Endometrial microvascular endothelial cells (primary cell): ENCODE data around the gene SELENON. TPM values are rescaled to one million over a fixed set of nuclear protein-coding genes. Genes with fewer than 3 reads are reported as not detected.

Experiments
- in situ Hi-C: cut with HindIII; loops from 2 replicates; pipeline ENCODE4 v1.10.0; 2017; ENCODE audit warnings: low sequenced_read_pairs, low pct_unique_long_range_greater_than_20kb; ENCODE audit errors: inconsistent ontology term
- total RNA-seq: library from RNA; depleted of rRNA; stranded (reverse); fragments of >200 nt; gene quantifications from one replicate; pipeline ENCODE4 v1.2.3, GENCODE V29; 2015; ENCODE audit errors: inconsistent ontology term

SELENON gene
- total RNA-seq, 1 donor from 2014 or later = 87.4 TPM

DNA sequence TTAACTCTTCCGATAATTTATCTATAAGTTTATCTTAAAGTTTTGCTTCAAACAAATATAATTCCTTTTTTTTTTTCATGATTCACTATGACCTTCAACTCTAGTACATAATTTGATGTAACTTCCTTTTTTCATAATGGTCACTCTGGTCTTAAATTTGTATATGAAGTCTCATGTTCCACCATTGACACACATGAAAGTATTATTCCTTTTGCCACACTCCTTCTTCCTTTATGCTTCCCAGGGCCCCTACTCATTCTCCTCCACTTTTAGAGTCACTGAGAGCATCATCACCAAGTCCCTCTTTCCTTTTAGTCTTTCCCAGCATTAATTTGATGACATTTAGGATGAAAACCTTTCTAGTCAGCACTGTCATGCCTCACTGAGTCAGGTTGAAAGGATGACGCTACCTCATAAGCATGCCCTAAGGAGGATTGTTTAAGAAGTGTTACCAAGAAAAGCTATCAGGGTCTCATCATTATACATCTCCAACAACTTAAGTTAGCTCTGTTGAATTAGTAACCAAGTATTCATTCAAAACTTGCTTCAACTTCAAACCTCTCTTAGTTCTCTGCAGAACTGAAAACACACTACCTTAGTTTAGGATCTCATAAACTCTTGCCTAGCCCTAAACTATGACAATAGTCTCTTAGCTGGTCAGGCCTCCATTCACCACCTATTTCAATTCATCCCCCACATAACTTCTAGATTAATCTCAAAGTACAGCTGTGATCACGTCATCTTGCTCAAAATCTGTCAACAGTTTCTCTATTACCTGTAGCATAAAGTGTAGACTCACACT, 44.7 kb downstream of the SELENON start:
- in situ Hi-C loops = no loop called here

DNA sequence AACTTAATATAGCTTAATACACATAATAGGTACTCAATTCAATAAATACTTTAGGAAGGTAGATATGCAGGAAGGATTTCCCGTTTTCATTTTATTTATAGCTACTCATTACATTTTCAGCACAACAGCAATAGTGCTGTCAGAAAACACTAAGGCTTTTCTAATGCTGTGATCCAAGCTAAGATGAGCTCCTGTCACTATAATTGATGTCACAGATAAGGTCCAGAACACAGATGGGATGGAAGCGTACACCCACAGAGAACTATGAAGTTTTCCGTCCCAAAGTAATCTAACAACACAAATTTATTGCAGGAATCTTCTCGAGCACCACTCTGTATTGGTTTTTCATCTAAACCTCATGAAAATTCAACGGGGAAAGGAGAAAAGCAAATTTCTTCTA, 45.7 kb downstream of the SELENON start:
- in situ Hi-C loops = no loop called here

DNA sequence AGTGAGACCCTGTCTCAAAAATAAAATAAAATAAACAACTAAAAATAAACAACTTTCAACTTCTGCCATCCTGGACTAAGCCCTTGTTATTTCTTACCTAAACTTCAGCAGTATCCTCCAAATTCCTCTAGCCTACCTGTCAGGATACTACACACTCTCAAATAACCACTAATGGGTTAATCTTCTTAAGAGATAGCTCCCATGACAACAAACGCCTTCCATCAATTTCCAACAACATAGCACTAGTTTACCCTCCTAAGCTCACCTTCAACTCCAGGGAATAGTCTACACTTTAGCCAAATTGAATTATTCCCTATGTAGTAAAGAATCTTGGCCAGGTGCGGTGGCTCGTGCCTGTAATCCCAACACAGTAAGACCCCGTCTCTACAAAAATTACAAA, 47.9 kb downstream of the SELENON start:
- in situ Hi-C loops = no loop called here

DNA sequence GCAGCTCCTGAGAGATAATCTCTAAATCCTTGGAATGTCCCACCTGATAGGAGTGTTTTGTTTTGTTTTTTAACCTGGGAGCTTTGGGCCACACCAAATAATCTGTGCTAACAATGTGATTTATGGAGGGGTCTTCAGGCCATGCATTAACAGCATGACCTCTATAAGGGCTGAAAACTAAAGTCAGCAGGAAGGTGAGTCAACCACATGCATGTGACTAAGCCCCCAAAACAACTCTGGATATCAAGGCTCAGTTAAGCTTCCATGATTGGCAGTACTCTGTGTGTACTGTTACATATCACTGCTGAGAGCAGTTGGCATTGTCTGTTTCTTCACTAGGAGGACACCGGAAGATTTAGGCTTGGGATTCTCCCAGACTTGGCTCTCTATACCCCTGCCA, 48.5 kb downstream of the SELENON start:
- in situ Hi-C loops = no loop called here

DNA sequence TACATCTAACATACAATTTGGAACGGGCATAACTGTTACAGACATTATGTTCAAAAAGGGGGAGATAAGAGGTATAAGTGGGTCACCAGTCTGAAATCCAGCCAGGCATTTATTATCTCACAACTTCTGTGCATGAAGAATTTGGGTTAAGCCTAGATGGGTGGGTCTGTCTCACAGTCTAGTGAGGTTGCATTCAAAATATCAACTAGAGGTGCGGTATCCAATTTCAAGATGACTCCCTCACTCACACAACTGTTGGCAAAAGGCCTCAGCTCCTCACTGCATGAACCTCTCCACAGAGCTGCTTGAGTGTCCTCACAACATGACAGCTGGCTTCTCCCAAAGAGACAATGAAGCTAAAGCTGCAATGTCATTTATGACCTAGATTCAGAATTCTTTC, 54.6 kb downstream of the SELENON start:
- in situ Hi-C loops = no loop called here

DNA sequence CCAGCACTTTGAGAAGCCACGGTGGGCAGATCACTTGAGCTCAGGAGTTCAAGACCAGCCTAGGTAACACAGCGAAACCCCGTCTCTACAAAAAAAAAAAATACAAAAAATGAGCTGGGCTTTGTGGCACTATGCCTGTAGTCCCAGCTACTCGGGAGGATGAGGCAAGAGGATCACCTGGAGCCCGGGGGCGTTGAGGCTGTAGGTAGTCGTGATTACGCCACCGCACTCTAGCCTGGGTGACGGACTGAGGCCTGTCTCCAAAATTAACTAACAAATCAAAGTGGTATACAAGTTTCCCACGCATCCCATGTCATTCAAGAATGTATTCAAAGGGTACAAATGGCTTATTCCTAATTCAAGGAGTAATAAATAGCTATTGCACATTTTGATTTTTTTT, 56.9 kb downstream of the SELENON start:
- in situ Hi-C loops = no loop called here

DNA sequence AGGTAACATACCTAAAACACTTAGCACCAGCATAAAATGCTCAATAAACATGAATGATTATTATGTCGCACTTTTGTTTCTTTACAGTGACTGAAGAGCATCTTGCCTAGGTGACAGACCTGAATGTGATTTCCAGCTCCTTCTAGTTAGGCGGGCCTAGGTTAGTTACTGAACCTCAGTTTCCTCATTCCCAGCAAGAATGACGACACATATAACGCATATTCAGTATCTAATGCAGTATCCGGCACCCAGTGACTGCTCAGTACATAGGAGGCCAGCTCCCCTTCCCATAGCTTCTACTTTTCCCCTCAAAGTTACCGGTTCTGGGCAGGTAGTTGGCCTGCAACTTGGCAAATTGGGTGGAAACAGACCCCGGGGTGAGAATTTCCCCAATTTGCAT, 58.5 kb downstream of the SELENON start:
- in situ Hi-C loops = no loop called here

DNA sequence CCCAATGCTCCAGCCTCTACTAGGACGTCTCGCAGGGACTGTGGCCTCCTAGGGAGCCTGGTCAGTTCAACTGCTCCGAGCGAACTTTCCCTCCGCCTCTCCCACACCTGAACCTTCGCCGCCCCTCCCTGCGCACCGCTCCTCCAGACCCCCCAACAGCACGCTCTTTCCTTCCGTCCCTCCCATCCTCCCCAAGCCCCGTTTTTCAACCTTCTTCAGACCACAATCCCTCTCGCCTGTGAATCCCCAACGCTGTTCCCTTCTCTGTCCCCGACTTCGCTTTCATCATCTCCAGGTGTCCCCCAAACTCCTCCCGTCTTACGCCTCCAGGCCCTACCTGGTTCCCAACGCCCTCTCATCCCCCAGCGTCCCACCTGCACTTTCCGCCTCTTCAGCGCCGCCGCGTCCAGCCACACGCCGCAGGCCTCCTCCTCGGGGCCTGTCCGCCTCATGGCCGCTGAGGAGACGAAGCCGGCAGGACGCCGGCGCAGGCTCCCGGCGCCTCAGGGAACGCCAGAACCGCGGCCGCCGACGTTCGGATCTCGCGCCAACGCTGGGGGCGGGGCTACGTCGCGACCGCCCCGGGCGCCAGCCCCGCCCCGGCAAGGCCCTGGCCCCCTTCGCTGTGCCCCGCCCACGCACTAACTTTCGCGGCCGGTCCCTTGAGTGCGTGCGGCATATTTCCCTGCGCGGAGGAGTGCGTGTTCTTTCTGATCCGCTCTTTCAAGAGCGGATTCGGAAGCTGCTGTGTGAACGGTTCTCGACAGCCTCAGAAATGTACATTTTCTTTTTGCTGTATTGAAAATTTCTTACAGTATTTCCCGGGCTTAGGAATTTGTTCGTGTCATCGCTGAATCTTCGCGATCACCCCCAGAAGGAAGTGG, 59.2 kb downstream of the SELENON start, which contains the start of gene AUNIP:
TSS of gene AUNIP (minus strand) at position 552 of the 884 bp plus-strand sequence. CDS start at position 452, 100 bp downstream.
- in situ Hi-C loops = no loop called here

DNA sequence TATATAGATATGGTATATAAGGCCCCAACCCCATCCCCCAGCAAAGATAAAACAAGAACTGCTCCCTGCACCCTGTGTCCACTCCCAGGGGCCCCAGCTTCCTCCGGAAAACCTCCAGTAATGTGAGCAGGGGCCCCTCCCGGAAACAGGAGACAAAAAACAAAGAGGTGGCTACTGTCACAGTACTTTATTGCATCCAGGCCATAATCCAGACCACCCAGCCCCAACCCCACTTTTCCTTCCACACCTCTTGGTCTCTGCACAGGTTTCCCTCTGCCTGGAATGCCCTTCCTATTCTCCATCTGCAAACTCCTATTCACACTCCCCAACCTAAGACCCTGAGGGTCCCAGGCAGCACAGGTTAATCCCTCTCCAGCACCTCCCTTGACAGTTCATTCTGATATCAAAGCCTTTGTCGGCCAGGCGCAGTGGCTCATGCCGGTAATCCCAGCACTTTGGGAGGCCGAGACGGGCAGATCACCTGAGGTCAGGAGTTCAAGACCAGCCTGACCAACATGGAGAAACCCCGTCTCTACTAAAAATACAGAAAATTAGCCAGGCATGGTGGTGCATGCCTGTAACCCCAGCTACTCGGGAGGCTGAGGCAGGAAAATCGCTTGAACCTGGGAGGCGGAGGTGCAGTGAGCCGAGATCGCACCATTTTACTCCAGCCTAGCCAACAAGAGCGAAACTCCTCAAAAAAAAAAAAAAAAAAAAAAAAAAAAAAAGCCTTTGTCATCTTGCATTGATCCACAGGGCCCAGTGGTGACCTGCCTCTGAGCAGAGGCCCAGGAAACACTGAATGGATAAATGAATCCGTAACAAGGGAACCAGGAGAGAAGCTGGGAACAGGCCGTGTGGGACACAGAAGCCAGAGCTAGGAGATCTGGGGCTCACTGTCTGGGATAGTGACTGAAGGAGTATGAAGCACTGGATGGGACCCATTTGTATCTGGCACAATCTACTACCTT, 61.6 kb downstream of the SELENON start:
- in situ Hi-C loops = no loop called here

DNA sequence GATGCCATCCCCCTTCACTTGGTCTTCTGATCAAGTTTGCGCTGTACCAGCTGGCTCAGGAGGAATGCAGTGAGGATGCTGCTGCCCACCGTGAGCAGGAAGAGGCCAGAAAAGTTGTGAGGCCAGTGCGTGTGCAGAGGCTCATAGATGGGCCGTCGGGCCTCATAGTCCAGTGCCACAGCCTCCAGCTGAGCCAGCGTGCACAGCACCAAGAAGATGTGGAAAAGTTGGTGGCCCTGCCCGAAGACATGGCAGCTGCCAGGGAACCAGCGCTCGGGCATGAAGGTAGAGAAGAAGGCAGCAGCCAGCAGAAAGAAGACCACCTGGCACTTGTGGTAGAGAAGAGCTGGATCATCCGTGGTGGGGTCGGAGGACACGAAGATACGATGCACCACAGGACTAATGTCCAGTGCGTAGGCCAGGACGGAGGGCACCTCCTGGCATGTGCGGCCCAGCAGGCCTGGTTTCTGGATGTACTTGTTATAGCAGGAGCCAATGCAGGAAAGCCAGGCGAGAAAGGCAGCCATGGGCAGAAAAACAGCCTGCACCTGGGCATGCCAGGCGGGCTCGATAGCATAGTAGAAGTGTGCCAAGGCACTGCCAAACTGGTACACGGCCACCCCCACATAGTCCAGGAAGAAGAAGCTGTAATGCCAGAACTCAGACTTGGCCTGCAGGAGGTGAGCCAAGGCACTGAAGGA, 62.9 kb downstream of the SELENON start:
- in situ Hi-C loops = no loop called here

DNA sequence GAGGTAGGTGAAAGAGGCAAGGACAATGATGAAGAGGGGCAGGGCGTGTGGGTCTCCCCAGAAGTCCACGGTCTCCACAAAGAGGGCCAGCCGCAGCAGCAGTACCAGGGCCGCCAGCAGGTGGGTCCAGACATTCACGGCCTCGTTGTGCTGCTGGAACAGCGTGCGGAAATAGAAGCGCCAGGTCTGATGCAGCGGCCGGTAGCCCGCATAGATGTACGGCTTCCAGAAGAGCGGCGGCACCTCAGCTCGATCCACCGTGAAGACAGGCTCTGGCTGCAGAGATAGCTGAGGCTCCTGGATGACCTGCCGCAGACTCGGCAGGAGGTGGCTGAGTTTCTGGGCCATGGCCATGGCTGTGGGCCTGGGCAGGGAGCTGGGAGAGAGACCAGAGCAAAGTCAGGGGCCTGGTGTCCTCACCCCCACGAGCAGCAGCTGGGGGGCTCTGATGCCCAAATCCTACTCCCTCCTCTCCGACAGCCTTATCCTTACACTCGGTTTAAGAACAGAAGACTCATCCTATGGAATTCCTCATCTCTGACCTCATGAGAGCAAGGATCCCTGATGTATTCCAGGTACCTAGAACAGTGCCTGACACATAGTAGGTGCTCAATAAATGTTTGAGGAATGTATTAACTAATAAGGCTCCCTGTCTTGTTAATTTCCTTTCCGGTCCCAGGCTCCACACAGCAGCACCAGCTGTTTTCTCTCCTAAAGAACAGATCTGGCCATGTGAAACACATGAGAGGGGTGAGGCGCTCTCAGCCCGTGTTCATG, 63.7 kb downstream of the SELENON start:
- in situ Hi-C loops = no loop called here

DNA sequence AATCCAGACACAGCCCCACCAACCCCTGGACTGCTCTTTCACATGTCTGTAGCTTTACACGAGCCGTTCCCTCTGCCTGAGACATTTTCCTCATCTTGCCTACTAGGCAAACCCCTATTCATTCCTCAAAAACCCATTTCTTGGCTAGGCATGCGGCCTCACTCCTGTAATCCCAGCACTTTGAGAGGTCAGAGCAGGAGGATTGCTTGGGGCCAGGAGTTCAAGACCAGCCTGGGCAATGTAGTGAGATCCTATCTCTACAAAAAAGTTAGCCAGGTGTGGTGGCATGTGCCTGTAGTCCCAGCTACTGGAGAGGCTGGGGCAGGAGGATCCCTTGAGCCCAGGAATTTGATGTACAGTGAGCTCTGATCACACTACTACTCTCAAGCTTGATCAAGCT, 64.4 kb downstream of the SELENON start:
- in situ Hi-C loops = no loop called here

DNA sequence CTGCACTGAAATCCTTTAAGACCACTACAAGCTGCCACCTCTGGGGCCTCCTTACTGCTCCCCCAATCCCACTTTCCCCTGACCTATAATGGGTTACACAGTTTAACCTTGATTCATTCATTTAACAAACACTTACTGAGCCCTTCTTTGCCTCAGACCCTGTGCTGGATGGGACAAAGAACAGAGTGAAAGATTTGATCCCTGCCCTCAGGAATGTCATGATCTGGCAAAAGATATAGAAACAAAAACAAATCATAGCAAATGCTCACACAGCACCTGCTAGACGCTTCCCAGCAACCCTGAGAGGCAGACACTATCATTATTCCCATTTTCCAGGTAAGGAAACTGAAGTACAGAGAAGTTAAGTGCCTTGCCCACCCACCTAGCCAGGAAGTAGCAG, 66.3 kb downstream of the SELENON start:
- in situ Hi-C loops = no loop called here

DNA sequence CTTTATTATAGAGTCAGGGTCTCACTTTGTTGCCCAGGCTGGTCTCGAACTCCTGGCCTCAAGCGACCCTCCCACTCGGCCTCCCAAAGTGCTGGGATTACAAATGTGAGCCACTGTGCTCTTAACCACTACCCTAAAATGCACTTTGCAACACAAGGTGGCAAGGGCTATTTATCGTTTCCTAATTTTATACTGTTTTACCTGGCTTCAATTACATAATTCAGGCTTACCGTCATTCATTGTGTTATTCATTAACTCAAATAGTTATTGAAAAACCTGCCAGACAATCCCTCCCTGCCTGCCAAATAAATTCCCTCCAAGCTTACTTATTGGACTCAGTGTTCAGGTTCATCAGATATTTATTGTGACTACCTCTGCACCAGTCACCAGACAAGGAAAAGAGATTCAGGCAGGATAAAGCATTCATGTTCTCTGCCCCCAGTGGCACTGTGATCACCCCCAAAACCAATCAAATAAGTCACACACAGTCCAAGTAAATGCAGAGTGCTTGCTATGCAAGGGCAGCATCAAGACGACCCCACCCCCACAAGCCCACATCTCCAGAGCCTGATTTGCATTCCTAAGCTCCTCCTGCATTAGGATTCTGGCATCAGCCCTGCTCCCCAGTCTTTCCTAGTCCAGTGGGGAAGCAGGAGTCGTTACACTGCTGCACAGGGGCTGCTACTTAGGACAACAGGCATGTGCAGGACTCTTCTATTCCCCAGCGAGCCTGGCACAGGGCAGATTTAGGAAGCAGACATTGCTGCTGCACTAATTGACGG, 67.4 kb downstream of the SELENON start:
- in situ Hi-C loops = no loop called here
